Measurements from ENCODE around the gene SLC2A5.

- TF ChIP-seq CTCF (IDR thresholded peaks at IDR 0.05; ENCODE audit: extremely low read depth in 1 of 2, insufficient read depth in 1 of 2, low read depth in 1 of 2, low read length in 2 of 2) (peak; percentile 93), MAX (IDR thresholded peaks at IDR 0.05; ENCODE audit: insufficient read depth, insufficient read length) (no peak), POLR2AphosphoS5 (IDR thresholded peaks at IDR 0.05; ENCODE audit: insufficient read depth, low read depth, low read length) (no peak), EZH2 (IDR thresholded peaks at IDR 0.05; ENCODE audit: borderline replicate concordance, low read depth, low read length, severe bottlenecking) (no peak)
Measured at GRCh38 chr1:9110669-9111356, 41.4 kb upstream of the SLC2A5 start.

All from endothelial cell of umbilical vein (primary cell).